Embryonic facial prominence (tissue), 1 donor: ENCODE data around the gene TCHP.

ENCODE experiments used
- DNase-seq: peaks from one replicate; pipeline ENCODE4 v3.0.0-alpha.2; 2016; ENCODE audit errors: extremely low spot score

Gene TCHP

DNA sequence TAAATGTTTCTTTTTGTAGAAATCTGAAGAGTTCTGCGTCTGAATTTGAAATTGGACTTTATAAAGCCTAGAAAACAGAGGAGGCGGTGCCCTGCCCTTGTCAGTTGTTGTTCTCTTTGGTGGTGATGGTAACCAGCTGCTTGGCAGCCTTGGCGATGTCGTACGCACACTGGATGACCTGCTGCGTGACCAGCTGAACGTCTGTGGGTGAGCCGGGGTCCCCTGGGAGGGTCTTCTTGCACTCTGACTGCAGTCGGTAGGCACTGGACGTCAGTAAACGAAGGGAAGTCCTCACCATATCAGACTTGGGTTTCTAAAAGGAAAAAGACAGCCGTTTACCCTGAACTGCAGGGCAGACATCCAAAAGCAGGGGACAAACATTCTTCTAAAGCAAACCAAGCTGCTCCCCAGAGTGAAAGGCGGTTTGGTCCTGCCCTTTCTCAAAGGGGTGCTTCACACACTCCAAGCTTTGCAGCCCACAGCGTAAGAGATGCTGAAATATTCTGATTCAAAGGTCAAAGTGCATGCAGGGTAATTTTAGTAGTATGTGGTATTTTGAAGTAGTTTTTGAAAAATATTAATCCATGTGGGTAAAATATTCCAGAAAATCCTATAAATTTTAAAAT, 32.9 kb downstream of the TCHP start:
- DNase-seq: no peak

- DNase-seq: no peak
These were observed 34.0 kb downstream of the TCHP start for GRCh38 chr12:109934026-109934425.

DNA sequence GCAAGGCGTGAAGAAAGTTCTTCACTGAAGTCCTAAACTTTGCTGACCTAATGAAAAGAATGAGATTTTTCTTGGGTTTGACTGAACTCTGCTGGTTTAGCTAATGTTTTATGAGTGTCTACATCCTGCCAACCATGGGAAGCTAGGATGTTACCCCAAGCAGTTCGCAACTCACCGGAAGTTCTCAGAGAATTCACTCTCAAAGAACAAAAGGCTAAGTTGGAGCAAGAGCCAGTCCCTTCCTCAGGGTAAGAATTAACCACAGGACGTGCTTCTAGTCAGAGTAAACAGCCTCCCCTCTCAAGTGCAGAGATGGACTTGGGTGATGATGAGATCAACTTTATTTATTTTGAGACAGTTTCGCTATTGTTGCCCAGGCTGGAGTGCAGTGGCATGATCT, 37.3 kb downstream of the TCHP start:
- no peak for DNase-seq

DNA sequence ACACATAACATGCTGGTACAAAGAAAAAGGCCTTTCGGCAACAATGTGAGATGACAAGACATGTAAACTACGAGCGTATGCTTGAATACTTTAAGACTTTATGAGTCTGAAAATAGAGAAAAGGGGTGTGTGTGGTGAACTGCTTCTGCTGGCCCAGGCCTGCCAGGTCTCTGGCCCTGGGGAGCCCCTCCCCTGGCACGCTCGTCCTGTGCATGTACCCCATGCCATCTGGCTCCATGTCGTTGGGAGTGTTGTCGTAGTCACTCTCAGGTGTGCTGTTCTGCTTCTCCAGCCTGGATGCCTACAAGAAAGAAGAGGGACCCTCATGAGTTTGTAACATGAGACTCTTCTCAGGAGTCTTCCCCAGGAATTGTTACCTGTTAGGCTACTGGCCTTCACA, 38.9 kb downstream of the TCHP start:
- DNase-seq: no peak

- no peak for DNase-seq
These were observed 39.4 kb downstream of the TCHP start for GRCh38 chr12:109939504-109939903.

GRCh38 chr12:109940339-109940923, 40.4 kb downstream of the TCHP start:
- DNase-seq: no peak

DNA sequence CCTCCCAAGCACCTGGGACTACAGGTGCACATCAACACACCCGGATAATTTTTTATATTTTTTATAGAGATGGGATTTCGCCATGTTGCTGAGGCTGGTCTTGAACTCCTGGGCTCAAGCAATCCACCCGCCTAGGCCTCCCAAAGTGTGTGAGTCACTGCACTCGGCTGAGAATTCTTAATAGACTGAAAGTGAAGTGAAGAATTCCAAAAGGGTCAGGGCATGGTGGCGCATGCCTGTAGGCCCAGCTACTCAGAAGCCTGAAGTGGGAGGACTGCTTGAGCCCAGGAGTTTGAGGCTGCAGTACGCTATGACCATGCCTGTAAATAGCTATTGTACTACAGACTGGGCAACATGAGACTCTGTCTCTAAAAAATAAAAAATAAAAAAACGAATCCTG, 43.7 kb downstream of the TCHP start:
- no peak for DNase-seq

- DNase-seq: no peak
These were observed 44.7 kb downstream of the TCHP start for GRCh38 chr12:109944561-109945359.

- DNase-seq: no peak
These were observed 46.4 kb downstream of the TCHP start for GRCh38 chr12:109946505-109946904.

GRCh38 chr12:109946913-109947312, 46.8 kb downstream of the TCHP start:
- no peak for DNase-seq

DNA sequence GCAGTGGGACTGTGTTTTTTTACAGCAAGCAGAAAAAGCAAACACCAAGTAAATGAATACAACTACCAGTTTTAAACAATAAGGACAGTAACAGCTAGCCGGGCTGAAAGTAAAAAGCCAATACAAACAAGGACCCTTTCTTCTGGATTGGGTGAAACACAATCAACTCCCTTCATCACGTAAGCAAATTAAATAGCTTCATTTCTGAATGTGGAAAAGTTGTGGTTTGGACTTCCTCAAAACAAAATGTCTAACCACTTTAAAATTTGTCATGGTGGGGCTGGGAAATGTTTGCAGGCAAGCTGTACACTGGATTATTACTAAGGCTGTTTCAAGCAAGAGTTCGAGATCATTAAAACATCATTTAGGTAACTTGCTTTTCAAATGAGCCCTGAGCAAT, 47.4 kb downstream of the TCHP start:
- DNase-seq: no peak

- DNase-seq: no peak
These were observed 48.3 kb downstream of the TCHP start for GRCh38 chr12:109948368-109948767.

DNA sequence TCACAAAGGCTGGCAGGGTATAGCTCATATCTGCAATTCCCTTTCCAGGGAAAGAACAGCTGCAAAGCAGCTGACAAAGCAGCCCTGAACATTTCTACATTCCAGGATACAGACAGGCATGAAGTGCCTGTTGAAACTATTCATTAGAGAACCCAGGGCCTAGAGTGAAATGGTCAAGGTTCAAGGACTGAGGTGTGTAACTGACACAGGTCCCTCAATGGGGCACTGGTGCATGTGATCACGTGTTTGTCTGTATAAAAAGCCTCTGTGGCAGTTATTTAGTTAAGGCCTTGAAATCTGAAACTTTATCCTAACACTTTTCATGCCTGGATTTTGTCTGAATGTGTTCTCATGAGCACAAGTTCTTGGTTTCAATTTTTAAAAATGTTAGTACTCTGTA, 49.0 kb downstream of the TCHP start:
- DNase-seq: no peak

DNA sequence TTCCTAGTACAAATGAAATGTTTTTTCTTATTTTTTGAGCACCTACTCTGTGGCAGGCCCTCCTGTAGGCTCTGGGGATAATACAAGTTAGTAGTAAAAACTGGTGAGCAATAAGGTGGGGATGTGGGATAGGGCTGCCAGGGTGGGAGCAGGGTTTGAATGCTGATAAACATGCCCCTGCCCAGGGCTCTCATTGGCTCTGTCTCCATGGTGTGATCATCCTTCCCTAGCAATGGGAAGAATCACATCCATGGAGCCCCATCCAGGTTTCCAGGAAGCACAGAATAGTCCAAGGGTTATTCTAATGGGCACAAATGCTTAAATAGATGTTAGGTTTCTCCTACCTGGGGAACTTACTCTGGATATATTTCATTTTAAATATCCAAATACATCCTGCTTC, 50.6 kb downstream of the TCHP start:
- no peak for DNase-seq

GRCh38 chr12:109951136-109951535, 51.1 kb downstream of the TCHP start:
- DNase-seq: no peak

DNA sequence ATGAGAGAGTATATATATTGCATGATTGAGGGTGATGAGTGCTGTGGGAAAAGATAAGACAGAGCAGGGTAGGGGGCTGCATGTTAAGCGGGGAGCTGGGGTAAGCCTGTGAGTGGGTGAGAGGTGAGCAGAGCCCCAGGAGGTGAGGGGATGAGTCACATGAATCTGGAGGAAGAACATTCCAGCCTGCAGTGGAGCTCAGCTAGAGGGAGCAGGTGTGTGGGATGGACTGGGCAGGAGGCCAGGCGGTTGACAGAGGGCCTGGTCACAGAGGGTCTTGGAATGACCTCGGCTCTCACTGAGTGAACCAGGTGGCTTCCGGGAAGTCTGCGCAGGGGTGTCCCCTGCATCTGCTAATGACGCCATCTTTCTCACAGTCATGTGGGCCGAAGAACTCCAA, 51.7 kb downstream of the TCHP start:
- no peak for DNase-seq

- no peak for DNase-seq
These were observed 52.2 kb downstream of the TCHP start for GRCh38 chr12:109952160-109952858.

DNA sequence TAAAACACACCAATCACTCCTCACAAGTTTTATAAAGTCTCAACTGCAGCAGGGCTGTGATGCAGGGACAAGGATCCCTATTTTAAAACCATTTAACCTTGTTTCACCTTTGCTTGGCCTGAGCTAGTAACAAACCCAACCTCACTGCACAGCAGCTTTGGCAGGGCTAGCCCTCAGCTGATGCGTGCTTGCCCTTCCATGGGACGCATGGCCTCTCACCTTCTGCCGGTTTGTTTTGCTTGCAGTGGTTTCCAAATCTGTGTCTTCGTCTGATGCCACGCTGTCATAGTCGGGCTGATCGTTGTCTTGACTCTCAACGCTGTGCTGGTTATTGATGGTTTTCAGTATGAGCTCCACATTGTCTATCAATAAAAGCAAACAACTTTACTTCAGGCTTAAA, 52.8 kb downstream of the TCHP start:
- DNase-seq: no peak

GRCh38 chr12:109953656-109954055, 53.6 kb downstream of the TCHP start:
- DNase-seq: no peak

DNA sequence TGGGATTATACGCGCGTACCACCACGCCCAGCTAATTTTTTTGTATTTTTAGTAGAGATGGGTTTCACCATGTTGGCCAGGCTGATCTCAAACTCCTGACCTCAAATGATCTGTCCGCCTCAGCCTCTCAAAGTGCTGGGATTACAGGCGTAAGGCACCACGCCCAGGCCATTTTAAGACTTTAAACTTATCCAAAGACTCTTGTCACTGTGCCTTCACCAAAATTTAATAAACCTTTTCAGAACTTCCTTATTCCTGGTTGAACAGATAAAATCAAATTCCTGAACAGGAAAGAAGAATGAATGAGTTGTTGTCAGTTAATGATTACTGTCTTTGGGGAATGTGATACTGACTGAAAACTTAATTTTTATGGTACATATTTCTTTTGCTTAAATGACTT, 58.3 kb downstream of the TCHP start:
- DNase-seq: no peak

DNA sequence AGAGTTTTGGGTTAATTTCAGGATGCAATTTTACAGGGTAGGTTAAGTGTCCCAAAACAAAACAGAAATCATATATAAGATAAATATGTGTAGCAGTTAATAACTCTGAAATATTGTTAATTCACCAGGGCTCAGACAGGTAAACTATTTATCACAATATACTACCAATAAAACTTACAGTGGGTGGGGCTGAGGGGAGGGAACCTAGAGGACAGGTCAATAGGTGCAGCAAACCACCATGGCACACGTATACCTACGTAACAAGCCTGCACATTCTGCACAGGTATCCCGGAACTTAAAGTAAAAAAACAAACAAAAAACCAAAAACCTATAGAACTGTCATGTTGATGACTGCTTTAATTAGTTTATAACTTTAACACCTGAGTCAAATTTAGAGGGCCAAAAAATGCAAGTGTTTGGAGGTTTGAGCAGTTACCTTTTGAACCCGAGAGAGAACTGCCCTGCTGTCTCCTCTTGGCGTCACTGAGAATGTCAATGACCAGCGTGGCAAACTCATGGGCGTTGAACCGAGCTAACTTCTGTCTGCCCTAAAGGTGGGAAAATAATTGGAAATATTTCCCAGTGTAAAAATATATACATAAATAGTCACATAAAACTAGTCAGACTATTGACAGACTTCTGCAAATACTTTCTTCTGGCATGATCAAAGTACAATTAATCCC, 59.5 kb downstream of the TCHP start:
- DNase-seq: no peak

GRCh38 chr12:109961201-109961600, 61.1 kb downstream of the TCHP start:
- DNase-seq: no peak
